MM.1S (cell line): ENCODE data around the gene SON.

Experiments used
- EZH2phosphoT487 ChIP-seq: fragments of 300-600 bp; sonication (generic); IDR thresholded peaks from 2 replicates; pipeline ENCODE4 v1.6.1; 2018; ENCODE audit warnings: antibody characterized with exemption, low read length
- TF ChIP-seq, protein P1 (sequence below): fragments of 300-600 bp; sonication (generic); IDR thresholded peaks from 2 replicates; pipeline ENCODE4 v1.5.1; 2016; ENCODE audit warnings: antibody characterized with exemption, low read length, mixed read lengths

DNA sequence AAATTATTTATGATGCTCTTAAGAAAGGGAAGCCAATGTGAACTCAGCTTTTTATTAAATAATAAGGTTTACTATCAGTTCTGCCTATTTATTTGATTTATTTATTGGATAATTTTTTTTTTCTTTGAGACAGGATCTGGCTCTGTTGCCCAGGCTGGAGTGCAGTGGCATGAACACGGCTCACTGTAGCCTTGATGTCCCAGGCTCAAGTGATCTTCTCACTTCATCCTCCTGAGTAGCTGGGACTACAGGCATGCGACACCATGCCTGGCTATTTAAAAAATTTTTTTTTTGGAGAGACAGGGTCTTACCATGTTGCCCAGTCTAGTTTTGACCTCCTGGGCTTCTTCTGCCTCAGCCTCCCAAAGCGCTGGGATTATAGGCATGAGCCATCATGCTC is 30.4 kb upstream of the SON start:
- TF ChIP-seq, protein P1, sequence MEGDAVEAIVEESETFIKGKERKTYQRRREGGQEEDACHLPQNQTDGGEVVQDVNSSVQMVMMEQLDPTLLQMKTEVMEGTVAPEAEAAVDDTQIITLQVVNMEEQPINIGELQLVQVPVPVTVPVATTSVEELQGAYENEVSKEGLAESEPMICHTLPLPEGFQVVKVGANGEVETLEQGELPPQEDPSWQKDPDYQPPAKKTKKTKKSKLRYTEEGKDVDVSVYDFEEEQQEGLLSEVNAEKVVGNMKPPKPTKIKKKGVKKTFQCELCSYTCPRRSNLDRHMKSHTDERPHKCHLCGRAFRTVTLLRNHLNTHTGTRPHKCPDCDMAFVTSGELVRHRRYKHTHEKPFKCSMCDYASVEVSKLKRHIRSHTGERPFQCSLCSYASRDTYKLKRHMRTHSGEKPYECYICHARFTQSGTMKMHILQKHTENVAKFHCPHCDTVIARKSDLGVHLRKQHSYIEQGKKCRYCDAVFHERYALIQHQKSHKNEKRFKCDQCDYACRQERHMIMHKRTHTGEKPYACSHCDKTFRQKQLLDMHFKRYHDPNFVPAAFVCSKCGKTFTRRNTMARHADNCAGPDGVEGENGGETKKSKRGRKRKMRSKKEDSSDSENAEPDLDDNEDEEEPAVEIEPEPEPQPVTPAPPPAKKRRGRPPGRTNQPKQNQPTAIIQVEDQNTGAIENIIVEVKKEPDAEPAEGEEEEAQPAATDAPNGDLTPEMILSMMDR: no peak
- no peak for TF ChIP-seq EZH2phosphoT487
